ENCODE data around the gene PTCSC3. TPM values are rescaled to one million over a fixed set of nuclear protein-coding genes. Genes with fewer than 3 reads are reported as not detected.

Gene PTCSC3
- total and polyA plus RNA-seq, 9 of the 15 experiments (the other 6 are each of a cell fraction or from before 2014, with no cell fraction given) = not detected

GRCh38 chr14:36212577-36212976 lies 36.1 kb upstream of the PTCSC3 start (continued):
- TF ChIP-seq CREB5 (CRISPR knock-in tag; IDR thresholded peaks at IDR 0.05) = no peak

GRCh38 chr14:36208690-36209278 lies 32.3 kb upstream of the PTCSC3 start:
- Histone ChIP-seq H3K9me1 (ENCODE audit: control insufficient read depth, insufficient read depth, low read length) (no peaks in the 10 kb centered on the region), H3K27ac (ENCODE audit: extremely low read depth, low read depth, low read length) (no peak overlapping the region), H3K9ac (ENCODE audit: insufficient read depth in 1 of 2, low read depth in 2 of 2, low read length in 2 of 2) (no peak overlapping the region), H2AFZ (ENCODE audit: low read depth, low read length) (no peak overlapping the region), H3K4me1 (replicated peaks in 1 of 2; ENCODE audit: control insufficient read depth in 2 of 2, insufficient read depth in 2 of 2, low read length in 2 of 2) (no peaks in the 10 kb centered on the region), H4K20me1 (replicated peaks; ENCODE audit: control insufficient read depth, insufficient read depth, low read length) (no peaks in the 10 kb centered on the region), H3K4me2 (ENCODE audit: insufficient read depth, low read length) (no peak overlapping the region), H3K79me2 (ENCODE audit: control insufficient read depth, insufficient read depth, low read length) (no peaks in the 10 kb centered on the region), H3K36me3 (ENCODE audit: control insufficient read depth, insufficient read depth, low read length) (no peaks in the 10 kb centered on the region), H3K27me3 (ENCODE audit: control insufficient read depth in 2 of 2, insufficient read depth in 2 of 2, low read length in 2 of 2) (no peaks in the 10 kb centered on the region), H3K9me3 (replicated peaks; ENCODE audit: control insufficient read depth, insufficient read depth, low read depth, low read length) (no peaks in the 10 kb centered on the region), H3K4me3 (no peak overlapping the region)
- no TSS peak for BruUV-seq (replicated peaks)
- FAIRE-seq = no peak
- ChIA-PET CTCF (ENCODE audit: low intra/inter-chr PET ratio) (interaction anchor here (1.0 kb wide), 1 partner anchor 165 kb away, joined by 4 read pairs; no protein-coding TSS in a partner anchor), POLR2A (no interaction called here)
- in situ Hi-C loops (cut with MboI) (no loop called here), intact Hi-C loops (cut with micrococcal nuclease) (loop anchor here (10.0 kb wide), 1 partner anchor 166 kb away; no protein-coding TSS in a partner anchor)
- 0% methylated on average over 2 of the region's 2 CpGs for WGBS (ENCODE audit: insufficient coverage, low coverage, missing lambda C conversion rate)
- no peak for DNase-seq (ENCODE audit: extremely low read depth in 1 of 4, low spot score in 3 of 4)
- TF ChIP-seq CEBPG (CRISPR knock-in tag; IDR thresholded peaks at IDR 0.05) (no peak), CEBPG (tag; conservative IDR thresholded peaks at IDR 0.05 in 1 of 2, IDR thresholded peaks at IDR 0.05 in 1 of 2) (peak in 1 of 2 experiments; percentile 24; a peak in 1 of 4 replicates), CLOCK (CRISPR knock-in tag; IDR thresholded peaks at IDR 0.05; ENCODE audit: borderline replicate concordance) (no peak)
- ATAC-seq = no peak

All from K562 (cell line).